RWPE2 (cell line): ENCODE data around the gene LMNA.
"Not testable (repeated sequence)": the region's sequence is repeated elsewhere in the genome, so short reads cannot be mapped to it uniquely, and the experiment has no call there.

Source experiments
- ATAC-seq: fragments of 200-7000 bp; cut with Tn5 transposase; 3 replicates; pipeline ENCODE4 v1.9.1; 2021; ENCODE audit warnings: low read depth
- DNase-seq: peaks from one replicate; pipeline ENCODE4 v3.0.0-alpha.2; 2020; ENCODE audit warnings: low spot score
- H3K27ac ChIP-seq: fragments of 450-650 bp; 2 replicates; pipeline ENCODE4 v1.5.1; 2017; ENCODE audit warnings: mild to moderate bottlenecking; ENCODE audit not compliant: poor library complexity, severe bottlenecking
- H3K27me3 ChIP-seq: fragments of 250-450 bp; sonication (Bioruptor Pico); 2 replicates; pipeline ENCODE4 v1.5.1; 2021; ENCODE audit warnings: mild to moderate bottlenecking, moderate library complexity; ENCODE audit not compliant: insufficient read depth, poor library complexity, severe bottlenecking
- H3K36me3 ChIP-seq: fragments of 250-450 bp; sonication (Bioruptor Pico); 2 replicates; pipeline ENCODE4 v1.5.1; 2020; ENCODE audit warnings: low read depth, mild to moderate bottlenecking, moderate library complexity
- H3K4me1 ChIP-seq: fragments of 250-450 bp; sonication (Bioruptor Pico); 2 replicates; pipeline ENCODE4 v1.5.1; 2021; ENCODE audit warnings: mild to moderate bottlenecking, moderate library complexity; ENCODE audit not compliant: insufficient read depth, poor library complexity, severe bottlenecking
- H3K4me3 ChIP-seq: fragments of 250-450 bp; sonication (Bioruptor Pico); 2 replicates; pipeline ENCODE4 v1.5.1; 2021; ENCODE audit warnings: mild to moderate bottlenecking, moderate library complexity; ENCODE audit not compliant: severe bottlenecking
- H3K9me3 ChIP-seq: fragments of 250-450 bp; sonication (Bioruptor Pico); 2 replicates; pipeline ENCODE4 v1.5.1; 2021; ENCODE audit warnings: mild to moderate bottlenecking, moderate library complexity; ENCODE audit not compliant: severe bottlenecking
- TF ChIP-seq, protein P1 (sequence below): fragments of 450-650 bp; IDR thresholded peaks from one replicate; pipeline ENCODE4 v1.5.1; 2017; ENCODE audit warnings: mild to moderate bottlenecking, moderate library complexity; ENCODE audit not compliant: poor library complexity, severe bottlenecking

The LMNA gene

GRCh38 chr1:156112276-156113137 lies 2.0 kb upstream of the LMNA start:
- Histone ChIP-seq H3K27ac (peak overlapping the region; percentile 99), H3K4me1 (peaks cover 16% of the 10 kb centered on the region), H3K9me3 (no peaks in the 10 kb centered on the region), H3K27me3 (no peaks in the 10 kb centered on the region), H3K36me3 (peaks cover 20% of the 10 kb centered on the region), H3K4me3 (no peak overlapping the region)
- ATAC-seq (no peak), DNase-seq (no peak)
- TF ChIP-seq, protein P1, sequence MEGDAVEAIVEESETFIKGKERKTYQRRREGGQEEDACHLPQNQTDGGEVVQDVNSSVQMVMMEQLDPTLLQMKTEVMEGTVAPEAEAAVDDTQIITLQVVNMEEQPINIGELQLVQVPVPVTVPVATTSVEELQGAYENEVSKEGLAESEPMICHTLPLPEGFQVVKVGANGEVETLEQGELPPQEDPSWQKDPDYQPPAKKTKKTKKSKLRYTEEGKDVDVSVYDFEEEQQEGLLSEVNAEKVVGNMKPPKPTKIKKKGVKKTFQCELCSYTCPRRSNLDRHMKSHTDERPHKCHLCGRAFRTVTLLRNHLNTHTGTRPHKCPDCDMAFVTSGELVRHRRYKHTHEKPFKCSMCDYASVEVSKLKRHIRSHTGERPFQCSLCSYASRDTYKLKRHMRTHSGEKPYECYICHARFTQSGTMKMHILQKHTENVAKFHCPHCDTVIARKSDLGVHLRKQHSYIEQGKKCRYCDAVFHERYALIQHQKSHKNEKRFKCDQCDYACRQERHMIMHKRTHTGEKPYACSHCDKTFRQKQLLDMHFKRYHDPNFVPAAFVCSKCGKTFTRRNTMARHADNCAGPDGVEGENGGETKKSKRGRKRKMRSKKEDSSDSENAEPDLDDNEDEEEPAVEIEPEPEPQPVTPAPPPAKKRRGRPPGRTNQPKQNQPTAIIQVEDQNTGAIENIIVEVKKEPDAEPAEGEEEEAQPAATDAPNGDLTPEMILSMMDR: no peak

- TF ChIP-seq, protein P1: no peak
- H3K4me3 ChIP-seq: no peak overlapping the region
Observed at GRCh38 chr1:156113282-156113950, 1.1 kb upstream of the LMNA start.

GRCh38 chr1:156114919-156115513 lies 505 bp downstream of the LMNA start:
- DNase-seq (no peak), ATAC-seq (no peak)
- H3K27me3 ChIP-seq: no peaks in the 10 kb centered on the region
- TF ChIP-seq, protein P1: no peak
- peak overlapping the region; percentile 99 for H3K27ac ChIP-seq
- H3K36me3 ChIP-seq: peaks cover 39% of the 10 kb centered on the region
- H3K9me3 ChIP-seq: no peaks in the 10 kb centered on the region
- H3K4me3 ChIP-seq: peak overlapping the region; percentile 87
- H3K4me1 ChIP-seq: peaks cover 28% of the 10 kb centered on the region

More at GRCh38 chr1:156113282-156113950, 1.1 kb upstream of the LMNA start:
- ATAC-seq: no peak
- H3K27ac ChIP-seq: peak overlapping the region; percentile 99
- no peaks in the 10 kb centered on the region for H3K27me3 ChIP-seq
- DNase-seq: no peak
- H3K9me3 ChIP-seq: no peaks in the 10 kb centered on the region
- H3K36me3 ChIP-seq: peaks cover 29% of the 10 kb centered on the region
- H3K4me1 ChIP-seq: peaks cover 17% of the 10 kb centered on the region

DNA sequence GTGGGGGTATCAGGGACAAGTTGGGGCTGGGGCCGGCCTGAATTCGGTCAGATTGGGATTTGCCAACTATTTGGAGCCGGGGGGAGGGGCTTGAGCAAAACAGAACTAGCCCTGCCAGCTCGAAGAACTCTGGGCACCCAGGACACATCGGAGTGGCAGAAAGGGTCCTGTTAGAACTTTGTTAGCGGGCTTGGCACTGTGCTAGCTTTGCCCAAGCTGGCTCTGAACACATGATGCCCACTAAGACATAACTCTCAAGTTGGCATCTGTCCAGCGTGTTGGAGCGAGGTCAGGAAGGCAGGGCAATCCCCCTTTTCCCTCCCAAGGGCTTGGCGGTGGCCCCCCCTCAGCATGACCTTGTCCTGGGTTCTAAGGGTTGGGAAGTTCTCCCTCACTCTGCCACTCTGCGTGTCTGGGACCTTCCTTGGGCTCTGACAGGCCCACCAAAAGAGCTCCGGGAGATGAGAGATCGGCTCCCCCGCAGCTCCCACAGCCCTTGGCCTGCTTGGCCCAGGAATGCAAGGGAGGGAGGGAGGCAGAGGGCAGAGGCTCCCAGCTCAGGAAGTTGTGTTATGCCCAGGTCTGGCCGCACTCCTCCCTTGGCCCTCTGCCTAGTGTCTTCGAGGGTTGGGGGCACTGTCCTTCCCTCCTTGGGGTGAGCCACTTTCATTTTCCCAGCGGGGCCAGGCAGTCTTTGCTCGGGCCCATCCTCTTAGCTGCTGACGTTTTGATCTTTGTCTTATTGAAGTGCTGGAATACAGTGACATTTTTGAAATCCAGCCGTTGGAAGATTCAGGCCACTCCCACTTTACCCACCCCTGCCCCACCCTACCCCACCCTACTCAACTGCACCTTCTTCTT lies 1.2 kb downstream of the LMNA start:
- peak overlapping the region; percentile 87 for H3K4me3 ChIP-seq
- H3K27me3 ChIP-seq: no peaks in the 10 kb centered on the region
- peaks cover 47% of the 10 kb centered on the region for H3K36me3 ChIP-seq
- TF ChIP-seq, protein P1: no peak
- H3K4me1 ChIP-seq: peaks cover 35% of the 10 kb centered on the region
- ATAC-seq (peak; percentile 35), DNase-seq (no peak)
- peak overlapping the region; percentile 99 for H3K27ac ChIP-seq
- H3K9me3 ChIP-seq: no peaks in the 10 kb centered on the region

DNA sequence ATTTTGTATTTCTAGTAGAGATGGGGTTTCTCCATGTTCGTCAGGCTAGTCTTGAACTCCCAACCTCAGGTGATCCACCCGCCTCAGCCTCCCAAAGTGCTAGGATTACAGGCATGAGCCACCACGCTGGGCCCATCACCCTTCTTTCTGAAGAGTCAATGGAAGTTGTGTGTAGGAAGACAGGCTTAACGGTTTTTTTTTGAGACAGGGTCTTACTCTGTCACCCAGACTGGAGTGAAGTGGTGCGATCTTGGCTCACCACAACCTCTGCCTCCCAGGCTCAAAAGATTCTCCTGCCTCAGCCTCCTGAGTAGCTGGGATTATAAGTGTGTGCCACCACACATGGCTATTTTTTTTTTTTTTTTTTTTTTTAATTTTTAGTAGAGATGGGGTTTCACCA lies 2.2 kb downstream of the LMNA start:
- not testable (repeated sequence) for DNase-seq, H3K9me3 ChIP-seq, H3K27me3 ChIP-seq, ATAC-seq
- H3K27ac ChIP-seq: peak overlapping the region; percentile 99
- peaks cover 43% of the 10 kb centered on the region for H3K4me1 ChIP-seq
- peaks cover 52% of the 10 kb centered on the region for H3K36me3 ChIP-seq
- H3K4me3 ChIP-seq: peak overlapping the region; percentile 87
